Smooth muscle cell (in vitro differentiated cells): ENCODE measurements around the gene DNAJA4. TPM values are rescaled to one million over a fixed set of nuclear protein-coding genes. Genes with fewer than 3 reads are reported as not detected.
A peak's percentile ranks its signal among the peaks of the same experiment; 100 is the strongest.

ENCODE experiments used
- DNase-seq: peaks from one replicate; lab custom pipeline; 2025; ENCODE audit not compliant: unreplicated experiment; lab: John Stamatoyannopoulos, UW
- H2AFZ ChIP-seq: fragments of 200-600 bp; sonication (generic); 2 replicates; pipeline ENCODE4 v1.6.0; 2016; ENCODE audit warnings: antibody characterized with exemption, low read depth, mild to moderate bottlenecking
- H3F3A ChIP-seq: fragments of 200-600 bp; sonication (generic); 2 replicates; pipeline ENCODE4 v1.6.0; 2017; ENCODE audit warnings: antibody characterized with exemption, low read depth
- H3K27ac ChIP-seq: fragments of 200-600 bp; sonication (generic); 2 replicates; pipeline ENCODE4 v1.5.1; 2016; ENCODE audit warnings: low read depth, mild to moderate bottlenecking
- H3K27me3 ChIP-seq: fragments of 200-600 bp; sonication (generic); 2 replicates; pipeline ENCODE4 v1.6.1; 2016; ENCODE audit warnings: low read depth, mild to moderate bottlenecking
- H3K36me3 ChIP-seq: fragments of 200-600 bp; sonication (generic); 2 replicates; pipeline ENCODE4 v1.5.1; 2016; ENCODE audit warnings: low read depth
- H3K4me1 ChIP-seq: fragments of 200-600 bp; sonication (generic); 2 replicates; pipeline ENCODE4 v1.5.1; 2016; ENCODE audit warnings: low read depth
- H3K4me2 ChIP-seq: fragments of 200-600 bp; sonication (generic); 2 replicates; pipeline ENCODE4 v1.6.0; 2016; ENCODE audit warnings: mild to moderate bottlenecking
- H3K4me3 ChIP-seq: fragments of 200-600 bp; sonication (generic); 2 replicates; pipeline ENCODE4 v1.5.1; 2016; ENCODE audit warnings: mild to moderate bottlenecking
- H3K79me2 ChIP-seq: fragments of 200-600 bp; sonication (generic); 2 replicates; pipeline ENCODE4 v1.6.0; 2016; ENCODE audit warnings: low read depth, mild to moderate bottlenecking
- H3K9ac ChIP-seq: fragments of 200-600 bp; sonication (generic); 2 replicates; pipeline ENCODE4 v1.6.0; 2016; ENCODE audit warnings: low read depth
- H3K9me3 ChIP-seq: fragments of 200-600 bp; sonication (generic); replicated peaks from 2 replicates; pipeline ENCODE4 v1.5.1; 2016; ENCODE audit warnings: low read depth
- H4K20me1 ChIP-seq: fragments of 200-600 bp; sonication (generic); 2 replicates; pipeline ENCODE4 v1.6.0; 2016; ENCODE audit warnings: low read depth
- CTCF ChIP-seq: fragments of 200-600 bp; sonication (generic); IDR thresholded peaks from 2 replicates; pipeline ENCODE4 v1.5.1; 2017; ENCODE audit warnings: borderline replicate concordance, mild to moderate bottlenecking, antibody characterized with exemption; ENCODE audit not compliant: insufficient read depth, poor library complexity, severe bottlenecking
- WGBS: methylation state at CpG from one replicate; pipeline ENCODE4 v1.1.7; 2016; ENCODE audit warnings: low lambda C conversion rate; 5-methylcytosine and 5-hydroxymethylcytosine counted together
- polyA plus RNA-seq: library from polyadenylated mRNA; unstranded; fragments of >200 nt; fragmentation: Nextera tagmentation; extraction: Ambion mirVana; gene quantifications from 2 replicates; pipeline ENCODE4 v1.2.1, GENCODE V29; 2016
- total RNA-seq: library from RNA; depleted of rRNA; stranded (reverse); fragments of >200 nt; gene quantifications from 2 replicates; pipeline ENCODE4 v1.2.3, GENCODE V29; 2014

Gene DNAJA4
- total and polyA plus RNA-seq, 2 experiments from 2014 or later = 2.7 to 4.0 TPM

GRCh38 chr15:78312957-78313356 lies 48.6 kb downstream of the DNAJA4 start:
- TF ChIP-seq CTCF = no peak
- no peaks in the 10 kb centered on the region for H3K9me3 ChIP-seq
- H4K20me1 ChIP-seq = no peaks in the 10 kb centered on the region
- no peaks in the 10 kb centered on the region for H3K36me3 ChIP-seq
- DNase-seq = no peak
- H3K4me1 ChIP-seq = peaks cover 24% of the 10 kb centered on the region
- H3K79me2 ChIP-seq = no peaks in the 10 kb centered on the region
- no peak overlapping the region for H3K9ac ChIP-seq
- no peak overlapping the region for H3K4me3 ChIP-seq
- no peak overlapping the region for H3K4me2 ChIP-seq
- no peak overlapping the region for H2AFZ ChIP-seq
- no peak overlapping the region for H3K27ac ChIP-seq
- 88% methylated on average over 5 of the region's 5 CpGs for WGBS
- no peaks in the 10 kb centered on the region for H3F3A ChIP-seq
- no peaks in the 10 kb centered on the region for H3K27me3 ChIP-seq

GRCh38 chr15:78313383-78313782 lies 49.0 kb downstream of the DNAJA4 start:
- 76% methylated on average over 8 of the region's 8 CpGs for WGBS
- no peak overlapping the region for H3K4me2 ChIP-seq
- H3K9me3 ChIP-seq = no peaks in the 10 kb centered on the region
- TF ChIP-seq CTCF = no peak
- H2AFZ ChIP-seq = no peak overlapping the region
- no peaks in the 10 kb centered on the region for H3F3A ChIP-seq
- H3K4me1 ChIP-seq = peaks cover 24% of the 10 kb centered on the region
- no peak overlapping the region for H3K9ac ChIP-seq
- H3K27ac ChIP-seq = no peak overlapping the region
- DNase-seq = no peak
- no peak overlapping the region for H3K4me3 ChIP-seq
- no peaks in the 10 kb centered on the region for H3K79me2 ChIP-seq
- no peaks in the 10 kb centered on the region for H4K20me1 ChIP-seq
- H3K27me3 ChIP-seq = no peaks in the 10 kb centered on the region
- H3K36me3 ChIP-seq = no peaks in the 10 kb centered on the region

- DNase-seq = no peak
- Histone ChIP-seq H3K4me3 (no peak overlapping the region), H3K9ac (no peak overlapping the region), H3K27me3 (no peaks in the 10 kb centered on the region), H3K4me1 (peaks cover 24% of the 10 kb centered on the region), H3K36me3 (no peaks in the 10 kb centered on the region), H4K20me1 (no peaks in the 10 kb centered on the region), H3F3A (no peaks in the 10 kb centered on the region), H3K9me3 (no peaks in the 10 kb centered on the region), H3K79me2 (no peaks in the 10 kb centered on the region), H2AFZ (no peak overlapping the region), H3K27ac (no peak overlapping the region), H3K4me2 (no peak overlapping the region)
- TF ChIP-seq CTCF = no peak
- WGBS = 74% methylated on average over 7 of the region's 7 CpGs
Measured at GRCh38 chr15:78314181-78314581, 49.8 kb downstream of the DNAJA4 start.

- Histone ChIP-seq H3F3A (no peaks in the 10 kb centered on the region), H4K20me1 (no peaks in the 10 kb centered on the region), H3K9ac (no peak overlapping the region), H3K4me3 (no peak overlapping the region), H3K9me3 (no peaks in the 10 kb centered on the region), H3K79me2 (no peaks in the 10 kb centered on the region), H3K27ac (no peak overlapping the region), H3K27me3 (no peaks in the 10 kb centered on the region), H2AFZ (peak overlapping the region; percentile 67), H3K4me2 (no peak overlapping the region), H3K36me3 (no peaks in the 10 kb centered on the region), H3K4me1 (peaks cover 24% of the 10 kb centered on the region)
- WGBS = 81% methylated on average over 7 of the region's 7 CpGs
- no peak for TF ChIP-seq CTCF
- DNase-seq = no peak
Measured at GRCh38 chr15:78315686-78316282, 51.4 kb downstream of the DNAJA4 start.
